GM21717 (cell line): Measurements from ENCODE around the gene ST7.

Source experiments
- ATAC-seq: cut with Tn5 transposase; IDR thresholded peaks from one replicate; pipeline ENCODE4 v1.9.1; 2021; ENCODE audit warnings: mild to moderate bottlenecking, moderate library complexity; ENCODE audit not compliant: unreplicated experiment

Gene ST7

GRCh38 chr7:117183729-117184128 is 230.4 kb downstream of the ST7 start:
- no peak for ATAC-seq

GRCh38 chr7:117184367-117184766 is 231.1 kb downstream of the ST7 start:
- no peak for ATAC-seq

- no peak for ATAC-seq
These were observed 231.8 kb downstream of the ST7 start for GRCh38 chr7:117185124-117185523.

- ATAC-seq = no peak
These were observed 233.1 kb downstream of the ST7 start for GRCh38 chr7:117186218-117187010.

DNA sequence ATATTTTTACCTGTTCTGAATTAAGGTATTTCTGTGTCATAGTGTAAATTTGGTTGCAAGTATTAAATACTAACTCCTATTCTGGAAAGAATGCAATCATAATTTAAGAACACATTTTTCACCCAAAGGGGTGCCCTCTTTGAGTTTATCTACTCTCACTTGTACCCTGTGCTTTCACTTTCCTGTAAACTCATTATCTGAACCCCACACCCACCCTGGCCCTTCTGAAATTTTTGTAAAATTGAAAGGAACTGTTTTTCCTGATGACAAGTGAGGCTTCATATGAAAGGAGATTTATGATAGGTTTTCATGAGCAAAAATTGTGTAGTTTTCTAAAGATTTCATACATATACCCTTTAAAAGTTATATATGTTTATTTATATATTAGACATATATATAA is 235.1 kb downstream of the ST7 start:
- ATAC-seq = no peak

DNA sequence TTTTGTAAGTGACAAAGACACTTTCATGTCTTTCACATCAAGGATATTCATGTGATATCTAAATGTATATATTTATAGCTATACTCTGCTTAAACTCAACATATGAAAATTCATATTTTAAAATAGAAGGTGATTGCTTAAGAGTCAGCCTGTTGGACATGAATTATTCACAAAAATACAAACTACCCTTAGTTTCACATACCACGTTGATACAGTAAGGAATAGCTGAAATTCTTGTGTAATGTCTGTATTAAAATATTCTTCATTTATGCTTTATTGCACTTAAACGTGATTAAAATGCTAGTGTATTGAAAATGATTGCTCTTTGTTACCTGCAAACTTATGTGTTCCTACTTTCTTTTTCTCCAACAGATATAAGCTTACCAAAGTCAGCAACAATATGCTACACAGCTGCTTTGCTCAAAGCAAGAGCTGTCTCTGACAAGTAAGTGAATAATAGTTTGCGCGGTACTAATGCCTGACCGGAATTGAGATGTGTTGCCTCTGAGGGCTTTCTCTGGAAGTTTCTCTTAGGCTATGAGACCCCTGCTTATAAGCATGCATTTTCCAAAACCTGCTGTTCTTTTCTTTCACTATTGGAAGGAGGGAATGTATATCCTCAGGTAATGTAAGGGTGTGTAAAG is 235.8 kb downstream of the ST7 start:
- no peak for ATAC-seq

- ATAC-seq = no peak
These were observed 236.8 kb downstream of the ST7 start for GRCh38 chr7:117190104-117190503.

DNA sequence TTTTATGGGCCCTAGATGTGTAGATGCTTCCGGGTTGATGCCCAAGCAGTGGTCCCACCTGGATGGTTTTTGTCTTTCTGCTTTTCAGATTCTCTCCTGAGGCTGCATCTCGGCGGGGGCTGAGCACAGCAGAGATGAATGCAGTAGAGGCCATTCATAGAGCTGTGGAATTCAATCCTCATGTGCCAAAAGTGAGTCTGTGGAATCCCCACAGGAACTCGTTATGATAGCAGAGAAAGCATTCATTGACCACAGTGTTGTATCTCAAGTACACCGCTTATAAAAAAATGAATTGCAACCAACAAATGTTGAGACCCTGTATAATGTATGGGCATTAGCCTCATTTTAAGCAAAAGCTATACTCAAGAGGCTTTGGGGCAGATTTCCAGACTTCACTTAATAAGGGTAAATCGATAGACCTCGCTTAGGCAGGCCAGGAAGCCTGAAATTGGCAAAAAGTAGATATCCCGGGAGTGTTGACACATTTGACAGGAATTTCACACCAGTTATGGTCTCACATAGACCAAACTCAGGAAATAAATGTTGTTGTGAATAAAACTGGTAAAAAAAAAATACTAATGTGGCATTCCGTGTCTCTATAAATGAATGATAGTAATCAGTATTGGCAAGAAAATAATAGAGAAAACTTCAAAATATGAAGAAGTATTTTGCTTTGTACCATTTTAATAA is 237.6 kb downstream of the ST7 start:
- ATAC-seq = no peak

DNA sequence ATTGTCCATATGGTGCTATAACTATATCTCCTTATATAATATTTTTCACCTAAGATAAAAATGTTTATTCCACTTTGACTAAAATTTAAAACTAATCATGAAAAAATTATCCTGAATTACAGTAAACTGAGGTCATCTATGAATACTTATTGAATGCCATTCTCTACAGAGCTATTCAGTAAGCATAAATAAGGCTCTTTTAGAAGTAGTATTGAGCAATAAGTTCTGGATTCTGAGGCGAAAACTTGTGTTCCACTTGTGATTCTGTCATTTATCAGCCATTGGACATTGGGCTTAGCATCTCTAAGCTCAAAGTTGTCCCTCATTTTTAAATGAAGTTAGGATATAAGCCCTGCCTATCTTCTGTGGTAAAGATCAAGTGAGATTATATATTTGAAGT is 238.8 kb downstream of the ST7 start:
- no peak for ATAC-seq

- ATAC-seq = no peak
These were observed 240.3 kb downstream of the ST7 start for GRCh38 chr7:117193564-117193963.

DNA sequence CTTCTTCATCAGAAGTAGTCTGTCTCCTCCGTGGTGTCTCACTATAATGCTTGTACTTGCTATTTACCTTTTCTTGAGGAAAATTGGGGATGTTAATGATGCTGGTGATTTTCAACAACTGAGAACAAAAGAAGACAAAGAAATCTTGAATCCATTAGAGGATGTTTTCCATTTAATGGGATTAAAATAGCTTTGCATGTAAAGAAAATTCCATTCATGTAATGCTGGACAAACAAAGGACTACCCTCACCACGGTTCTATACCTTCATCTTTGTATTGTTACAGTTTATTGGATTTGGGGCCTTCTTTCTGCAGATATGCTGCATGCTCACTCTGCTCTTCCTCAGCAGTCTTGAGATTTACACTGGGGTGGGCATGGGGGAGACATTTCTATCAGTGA is 241.1 kb downstream of the ST7 start:
- no peak for ATAC-seq

GRCh38 chr7:117195361-117196029 is 242.2 kb downstream of the ST7 start:
- no peak for ATAC-seq

DNA sequence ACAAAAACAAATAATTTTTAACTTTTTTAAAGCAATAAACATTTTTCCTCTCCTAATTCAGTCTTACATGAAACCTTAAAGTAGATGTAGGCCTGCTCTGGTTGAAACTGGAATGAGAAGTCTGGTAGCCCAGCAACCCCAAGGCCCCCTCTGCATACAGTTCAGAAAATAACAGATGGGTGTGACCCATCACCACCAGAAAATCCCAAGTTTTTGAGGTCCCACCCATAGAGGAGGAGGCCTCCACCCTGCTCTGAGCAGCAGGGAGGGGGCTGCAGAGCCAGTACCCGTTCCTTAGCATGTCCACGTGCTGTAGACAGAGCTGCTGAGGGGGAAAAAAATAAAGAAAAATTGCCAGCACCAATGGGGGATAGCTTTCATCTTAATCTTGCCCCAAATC is 246.8 kb downstream of the ST7 start:
- no peak for ATAC-seq

DNA sequence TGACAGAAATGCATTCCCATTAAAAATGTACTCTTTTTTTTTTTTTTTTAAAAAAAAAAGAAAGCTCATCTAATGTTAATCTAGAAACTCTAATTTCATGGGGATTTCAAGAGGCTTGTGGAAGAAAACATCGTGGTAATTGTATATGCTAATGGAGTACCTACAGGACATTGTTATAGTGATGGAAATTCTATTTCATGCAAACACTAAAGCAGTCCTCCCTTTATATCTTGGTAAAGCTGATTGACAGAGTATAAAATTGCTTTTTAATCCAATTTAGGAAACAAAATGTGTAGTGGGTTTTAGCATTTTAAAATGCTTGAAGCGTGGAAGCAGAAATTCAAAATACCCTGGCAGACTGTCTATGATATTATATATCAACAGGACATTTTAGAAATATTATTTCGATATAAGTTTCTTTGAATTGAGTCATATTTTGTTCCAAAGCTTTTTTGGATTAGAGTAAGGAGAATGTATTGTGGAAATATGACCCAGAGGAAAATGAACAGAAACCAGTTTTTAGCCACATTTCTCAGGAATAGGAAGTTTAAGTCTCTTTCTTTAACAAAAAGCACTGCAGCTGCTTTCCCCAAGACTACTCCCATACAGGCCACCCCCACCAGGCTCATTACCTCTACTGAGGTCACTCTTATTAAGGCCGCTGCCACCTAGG is 247.6 kb downstream of the ST7 start:
- no peak for ATAC-seq

DNA sequence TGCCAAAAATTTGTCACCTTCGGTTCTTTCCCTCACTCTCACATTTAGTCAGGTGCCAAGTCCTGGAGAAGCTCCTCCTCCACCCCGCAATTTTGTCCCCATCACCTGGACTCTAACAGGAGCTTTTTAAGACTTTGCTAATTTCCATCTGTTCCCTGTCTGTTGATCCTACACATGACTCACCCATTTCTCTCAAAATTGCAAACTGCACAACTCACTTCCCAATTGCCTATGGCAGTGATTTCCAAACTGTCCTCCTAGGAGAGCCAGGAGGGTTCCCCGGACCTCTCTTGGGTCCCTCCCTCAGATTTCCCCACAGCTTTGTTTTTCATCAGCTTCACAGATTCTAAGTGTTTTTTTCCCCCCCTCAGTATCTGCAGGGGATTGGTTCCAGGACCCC is 249.2 kb downstream of the ST7 start:
- no peak for ATAC-seq

DNA sequence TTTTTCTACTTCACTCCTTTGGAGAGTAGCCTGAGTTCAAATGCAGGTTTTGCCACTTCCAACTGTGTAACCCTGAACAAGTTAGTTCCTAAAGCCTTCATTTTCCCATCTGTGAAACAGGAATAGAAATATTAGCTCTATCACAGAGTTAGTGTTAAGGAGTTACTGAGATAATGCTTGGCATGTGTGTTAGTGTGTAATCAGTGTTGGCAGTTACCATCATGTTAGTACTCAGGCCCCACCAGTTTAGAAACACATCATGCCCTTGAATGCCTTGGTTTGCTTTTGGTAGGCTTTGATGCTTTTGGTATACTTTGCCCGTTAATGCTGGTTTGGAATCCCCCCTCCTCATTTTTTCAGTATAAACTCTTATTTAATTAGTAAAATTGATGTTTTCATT is 249.9 kb downstream of the ST7 start:
- no peak for ATAC-seq

- ATAC-seq = no peak
These were observed 252.6 kb downstream of the ST7 start for GRCh38 chr7:117205873-117206272.

GRCh38 chr7:117208257-117208656 is 255.0 kb downstream of the ST7 start:
- no peak for ATAC-seq

GRCh38 chr7:117210397-117210796 is 257.1 kb downstream of the ST7 start:
- ATAC-seq = no peak

GRCh38 chr7:117210908-117211307 is 257.6 kb downstream of the ST7 start:
- ATAC-seq = no peak

DNA sequence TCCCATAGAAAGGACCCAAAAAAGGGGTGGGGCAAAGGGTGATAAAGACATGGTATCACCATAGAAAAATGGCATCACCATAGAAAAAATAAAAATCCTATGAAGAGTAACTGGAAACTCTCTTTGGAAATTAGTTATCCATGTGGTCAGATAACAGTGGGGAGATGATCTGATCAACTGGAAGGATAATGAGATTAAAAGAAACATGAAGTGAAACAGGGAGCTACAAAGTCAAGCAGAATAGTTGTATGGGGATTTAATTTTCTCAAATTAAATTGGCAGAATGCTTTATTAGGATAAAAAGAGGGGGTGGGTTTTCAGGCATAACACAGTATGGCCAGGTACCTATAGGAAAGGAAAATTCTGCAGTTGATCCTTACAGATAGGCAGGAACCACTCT is 258.3 kb downstream of the ST7 start:
- no peak for ATAC-seq
